Loucy (cell line): ENCODE data around the gene TJAP1.

Source experiments
- EZH2phosphoT487 ChIP-seq: fragments of 200-600 bp; IDR thresholded peaks from 2 replicates; pipeline ENCODE4 v1.6.1; 2018; ENCODE audit warnings: antibody characterized with exemption, mild to moderate bottlenecking, moderate library complexity, borderline replicate concordance
- TF ChIP-seq, protein P1 (sequence below): fragments of 200-600 bp; sonication (generic); conservative IDR thresholded peaks from 2 replicates; pipeline ENCODE4 v1.5.1; 2014; ENCODE audit warnings: mild to moderate bottlenecking, antibody characterized with exemption, low read length

DNA sequence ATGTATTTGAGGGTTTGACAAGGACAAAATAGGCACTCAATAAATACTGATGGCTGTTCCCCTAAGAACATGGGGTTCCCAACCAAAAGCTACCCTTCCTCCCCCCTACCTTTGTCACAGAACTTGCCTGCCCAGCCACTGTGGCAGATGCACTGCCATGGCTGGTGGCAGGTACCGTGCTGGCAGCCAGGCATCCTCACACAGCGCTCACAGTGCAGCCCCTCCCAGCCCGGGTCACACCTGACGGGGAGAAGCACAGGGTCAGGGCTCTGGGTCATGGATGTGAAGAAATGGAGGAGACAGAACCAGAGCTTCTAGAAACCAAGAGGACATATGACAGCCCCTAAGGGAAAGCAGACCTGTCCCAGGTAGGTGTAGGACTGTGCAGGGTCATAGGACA, 24.5 kb upstream of the TJAP1 start:
- TF ChIP-seq, protein P1, sequence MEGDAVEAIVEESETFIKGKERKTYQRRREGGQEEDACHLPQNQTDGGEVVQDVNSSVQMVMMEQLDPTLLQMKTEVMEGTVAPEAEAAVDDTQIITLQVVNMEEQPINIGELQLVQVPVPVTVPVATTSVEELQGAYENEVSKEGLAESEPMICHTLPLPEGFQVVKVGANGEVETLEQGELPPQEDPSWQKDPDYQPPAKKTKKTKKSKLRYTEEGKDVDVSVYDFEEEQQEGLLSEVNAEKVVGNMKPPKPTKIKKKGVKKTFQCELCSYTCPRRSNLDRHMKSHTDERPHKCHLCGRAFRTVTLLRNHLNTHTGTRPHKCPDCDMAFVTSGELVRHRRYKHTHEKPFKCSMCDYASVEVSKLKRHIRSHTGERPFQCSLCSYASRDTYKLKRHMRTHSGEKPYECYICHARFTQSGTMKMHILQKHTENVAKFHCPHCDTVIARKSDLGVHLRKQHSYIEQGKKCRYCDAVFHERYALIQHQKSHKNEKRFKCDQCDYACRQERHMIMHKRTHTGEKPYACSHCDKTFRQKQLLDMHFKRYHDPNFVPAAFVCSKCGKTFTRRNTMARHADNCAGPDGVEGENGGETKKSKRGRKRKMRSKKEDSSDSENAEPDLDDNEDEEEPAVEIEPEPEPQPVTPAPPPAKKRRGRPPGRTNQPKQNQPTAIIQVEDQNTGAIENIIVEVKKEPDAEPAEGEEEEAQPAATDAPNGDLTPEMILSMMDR = no peak
- TF ChIP-seq EZH2phosphoT487 = no peak
